ENCODE measurements around the gene MIEN1.
"Not testable (repeated sequence)": the region's sequence is repeated elsewhere in the genome, so short reads cannot be mapped to it uniquely, and the experiment has no call there.

The MIEN1 gene

DNA sequence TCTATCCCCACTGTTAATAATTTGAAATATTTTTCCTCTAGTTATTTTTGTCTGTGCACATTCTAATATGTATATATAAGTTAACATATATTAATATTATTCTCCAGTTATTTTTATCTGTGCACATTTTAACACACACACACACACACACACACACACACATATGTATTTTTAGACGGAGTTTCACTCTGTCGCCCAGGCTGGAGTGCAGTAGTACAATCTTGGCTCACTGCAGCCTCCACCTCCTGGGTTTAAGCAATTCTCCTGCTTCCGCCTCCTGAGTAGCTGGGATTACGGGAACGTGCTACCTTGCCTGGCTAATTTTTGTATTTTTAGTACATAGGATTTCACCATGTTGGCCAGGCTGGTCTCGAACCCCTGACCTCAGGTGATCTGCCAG, 12.7 kb downstream of the MIEN1 start:
- TF ChIP-seq, protein P1, sequence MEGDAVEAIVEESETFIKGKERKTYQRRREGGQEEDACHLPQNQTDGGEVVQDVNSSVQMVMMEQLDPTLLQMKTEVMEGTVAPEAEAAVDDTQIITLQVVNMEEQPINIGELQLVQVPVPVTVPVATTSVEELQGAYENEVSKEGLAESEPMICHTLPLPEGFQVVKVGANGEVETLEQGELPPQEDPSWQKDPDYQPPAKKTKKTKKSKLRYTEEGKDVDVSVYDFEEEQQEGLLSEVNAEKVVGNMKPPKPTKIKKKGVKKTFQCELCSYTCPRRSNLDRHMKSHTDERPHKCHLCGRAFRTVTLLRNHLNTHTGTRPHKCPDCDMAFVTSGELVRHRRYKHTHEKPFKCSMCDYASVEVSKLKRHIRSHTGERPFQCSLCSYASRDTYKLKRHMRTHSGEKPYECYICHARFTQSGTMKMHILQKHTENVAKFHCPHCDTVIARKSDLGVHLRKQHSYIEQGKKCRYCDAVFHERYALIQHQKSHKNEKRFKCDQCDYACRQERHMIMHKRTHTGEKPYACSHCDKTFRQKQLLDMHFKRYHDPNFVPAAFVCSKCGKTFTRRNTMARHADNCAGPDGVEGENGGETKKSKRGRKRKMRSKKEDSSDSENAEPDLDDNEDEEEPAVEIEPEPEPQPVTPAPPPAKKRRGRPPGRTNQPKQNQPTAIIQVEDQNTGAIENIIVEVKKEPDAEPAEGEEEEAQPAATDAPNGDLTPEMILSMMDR (IDR thresholded peaks at IDR 0.05; ENCODE audit: borderline replicate concordance, insufficient read depth, low read depth, low read length), result no peak
- H3K4me3 ChIP-seq (ENCODE audit: low read depth, low read length), result no peak overlapping the region

DNA sequence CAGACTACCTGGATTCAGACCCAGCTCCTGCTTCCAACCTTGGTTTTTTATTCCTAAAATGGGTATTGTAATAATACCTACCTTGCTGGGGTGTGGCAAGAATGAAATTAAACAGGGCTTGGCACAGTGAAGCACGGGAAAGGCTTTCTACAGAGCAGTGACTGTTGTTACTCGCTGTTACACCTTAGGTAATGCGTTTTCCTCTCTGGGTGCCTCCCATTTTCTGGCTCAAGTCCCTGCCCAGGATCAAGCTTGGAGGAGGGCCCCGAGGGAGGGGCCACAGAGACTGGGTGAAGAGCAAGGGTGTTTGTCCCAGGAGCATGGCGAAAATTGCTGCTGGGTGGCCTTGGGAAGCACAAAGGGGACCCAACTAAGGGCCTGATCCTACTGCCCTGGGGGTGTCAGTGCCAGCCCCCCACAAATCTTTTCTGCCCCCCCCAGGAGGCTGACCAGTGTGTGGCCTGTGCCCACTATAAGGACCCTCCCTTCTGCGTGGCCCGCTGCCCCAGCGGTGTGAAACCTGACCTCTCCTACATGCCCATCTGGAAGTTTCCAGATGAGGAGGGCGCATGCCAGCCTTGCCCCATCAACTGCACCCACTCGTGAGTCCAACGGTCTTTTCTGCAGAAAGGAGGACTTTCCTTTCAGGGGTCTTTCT, 13.3 kb downstream of the MIEN1 start:
- TF ChIP-seq, protein P1 (IDR thresholded peaks at IDR 0.05; ENCODE audit: borderline replicate concordance, insufficient read depth, low read depth, low read length), result no peak

DNA sequence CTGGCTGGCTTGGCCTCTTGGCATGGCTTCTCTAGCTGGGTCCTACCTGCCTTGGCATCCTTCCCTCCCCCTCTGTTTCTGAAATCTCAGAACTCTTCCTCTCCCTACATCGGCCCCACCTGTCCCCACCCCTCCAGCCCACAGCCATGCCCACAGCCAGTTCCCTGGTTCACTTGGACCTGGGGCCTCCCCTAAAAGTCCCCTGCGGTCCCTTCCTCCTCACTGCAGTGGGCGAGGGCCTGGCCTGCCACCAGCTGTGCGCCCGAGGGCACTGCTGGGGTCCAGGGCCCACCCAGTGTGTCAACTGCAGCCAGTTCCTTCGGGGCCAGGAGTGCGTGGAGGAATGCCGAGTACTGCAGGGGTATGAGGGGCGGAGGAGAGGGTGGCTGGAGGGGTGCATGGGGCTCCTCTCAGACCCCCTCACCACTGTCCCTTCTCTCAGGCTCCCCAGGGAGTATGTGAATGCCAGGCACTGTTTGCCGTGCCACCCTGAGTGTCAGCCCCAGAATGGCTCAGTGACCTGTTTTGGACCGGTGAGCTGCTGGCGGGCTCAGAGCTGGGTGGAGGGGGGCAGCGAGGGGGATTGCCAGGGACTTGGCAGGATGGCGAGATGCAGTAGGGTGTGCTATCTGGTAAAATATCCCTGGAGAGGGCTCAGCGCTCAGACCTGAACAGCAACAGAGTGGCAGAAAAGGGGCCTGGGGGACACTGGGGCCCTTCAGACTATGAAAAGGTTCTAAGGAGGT, 14.1 kb downstream of the MIEN1 start:
- H3K4me3 ChIP-seq (ENCODE audit: low read depth, low read length), result no peak overlapping the region
- TF ChIP-seq, protein P1 (IDR thresholded peaks at IDR 0.05; ENCODE audit: borderline replicate concordance, insufficient read depth, low read depth, low read length), result no peak

More for the DNA sequence above, 13.3 kb downstream of the MIEN1 start:
- no peak overlapping the region for H3K4me3 ChIP-seq (ENCODE audit: low read depth, low read length)

DNA sequence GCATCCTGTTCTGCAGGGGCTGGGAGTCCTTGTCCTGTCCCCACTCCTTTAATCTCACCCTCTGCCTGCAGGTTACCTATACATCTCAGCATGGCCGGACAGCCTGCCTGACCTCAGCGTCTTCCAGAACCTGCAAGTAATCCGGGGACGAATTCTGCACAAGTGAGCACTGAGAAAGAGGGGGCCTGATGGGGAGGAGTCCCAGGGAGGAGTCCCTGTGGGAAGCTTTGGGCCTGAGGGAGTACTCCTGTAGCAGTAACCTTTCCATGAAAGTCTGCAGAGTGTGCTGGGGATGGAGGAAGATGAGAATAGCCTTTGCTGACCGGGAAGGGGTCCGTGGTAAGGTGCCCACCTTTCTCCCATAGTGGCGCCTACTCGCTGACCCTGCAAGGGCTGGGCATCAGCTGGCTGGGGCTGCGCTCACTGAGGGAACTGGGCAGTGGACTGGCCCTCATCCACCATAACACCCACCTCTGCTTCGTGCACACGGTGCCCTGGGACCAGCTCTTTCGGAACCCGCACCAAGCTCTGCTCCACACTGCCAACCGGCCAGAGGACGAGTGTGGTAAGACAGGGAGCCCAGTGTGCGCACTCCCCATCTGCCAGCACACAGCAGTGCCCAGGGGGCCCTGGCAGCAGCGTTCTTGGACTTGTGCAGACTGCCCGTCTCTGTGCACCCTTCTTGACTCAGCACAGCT, 14.8 kb downstream of the MIEN1 start:
- TF ChIP-seq, protein P1 (IDR thresholded peaks at IDR 0.05; ENCODE audit: borderline replicate concordance, insufficient read depth, low read depth, low read length), result no peak
- no peak overlapping the region for H3K4me3 ChIP-seq (ENCODE audit: low read depth, low read length)

DNA sequence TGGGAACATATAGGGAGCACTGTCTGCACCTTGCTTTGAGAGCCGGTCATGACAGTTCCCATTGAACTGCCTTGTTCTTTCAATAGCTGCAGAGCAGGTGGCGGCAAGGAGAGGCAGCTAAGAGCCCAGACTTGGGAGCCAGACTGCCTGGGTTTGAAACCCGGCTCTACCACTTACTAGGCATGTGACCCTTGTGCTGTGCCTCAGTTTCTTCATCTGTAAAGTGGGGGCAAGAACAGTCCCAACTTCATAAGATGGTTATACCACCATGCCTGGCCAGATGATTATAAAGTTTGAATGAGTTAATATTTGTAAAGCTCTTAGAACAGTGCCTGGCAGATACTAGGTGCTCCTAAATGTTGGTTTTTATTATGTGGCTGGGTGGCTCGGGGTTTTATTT, 16.1 kb downstream of the MIEN1 start:
- no peak overlapping the region for H3K4me3 ChIP-seq (ENCODE audit: low read depth, low read length)
- TF ChIP-seq, protein P1 (IDR thresholded peaks at IDR 0.05; ENCODE audit: borderline replicate concordance, insufficient read depth, low read depth, low read length), result no peak

DNA sequence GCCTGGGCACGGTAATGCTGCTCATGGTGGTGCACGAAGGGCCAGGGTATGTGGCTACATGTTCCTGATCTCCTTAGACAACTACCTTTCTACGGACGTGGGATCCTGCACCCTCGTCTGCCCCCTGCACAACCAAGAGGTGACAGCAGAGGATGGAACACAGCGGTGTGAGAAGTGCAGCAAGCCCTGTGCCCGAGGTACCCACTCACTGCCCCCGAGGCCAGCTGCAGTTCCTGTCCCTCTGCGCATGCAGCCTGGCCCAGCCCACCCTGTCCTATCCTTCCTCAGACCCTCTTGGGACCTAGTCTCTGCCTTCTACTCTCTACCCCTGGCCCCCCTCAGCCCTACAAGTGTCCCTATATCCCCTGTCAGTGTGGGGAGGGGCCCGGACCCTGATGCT, 18.5 kb downstream of the MIEN1 start:
- TF ChIP-seq, protein P1 (IDR thresholded peaks at IDR 0.05; ENCODE audit: borderline replicate concordance, insufficient read depth, low read depth, low read length), result no peak
- no peak overlapping the region for H3K4me3 ChIP-seq (ENCODE audit: low read depth, low read length)

DNA sequence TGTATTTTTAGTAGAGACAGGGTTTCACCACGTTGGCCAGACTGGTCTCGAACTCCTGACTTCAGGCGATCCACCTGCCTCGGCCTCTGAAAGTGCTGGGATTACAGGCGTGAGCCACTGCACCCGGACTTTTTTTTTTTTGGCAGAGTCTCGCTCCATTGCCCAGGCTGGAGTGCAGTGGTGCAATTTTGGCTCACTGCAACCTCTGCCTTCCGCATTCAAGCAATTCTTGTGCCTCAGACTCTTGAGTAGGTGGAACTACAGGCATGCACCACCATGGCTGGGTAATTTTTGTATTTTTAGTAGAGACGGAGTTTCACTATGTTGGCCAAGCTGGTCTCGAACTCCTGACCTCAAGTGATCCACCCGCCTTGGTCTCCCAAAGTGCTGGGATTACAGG, 19.3 kb downstream of the MIEN1 start:
- not testable (repeated sequence) for H3K4me3 ChIP-seq (ENCODE audit: low read depth, low read length)
